Ectodermal cell (in vitro differentiated cells): ENCODE data around the gene ZDHHC3. TPM values are rescaled to one million over a fixed set of nuclear protein-coding genes. Genes with fewer than 3 reads are reported as not detected.

Source experiments
- H3K27ac ChIP-seq: 2 replicates; pipeline ENCODE4 v1.7.0; 2013; ENCODE audit warnings: mild to moderate bottlenecking, low read depth, low read length; ENCODE audit not compliant: insufficient read depth, poor library complexity, severe bottlenecking
- H3K27me3 ChIP-seq: 2 replicates; pipeline ENCODE4 v1.7.0; 2013; ENCODE audit warnings: mild to moderate bottlenecking, low read length; ENCODE audit not compliant: insufficient read depth, control insufficient read depth, poor library complexity, severe bottlenecking
- H3K36me3 ChIP-seq: one replicate; pipeline ENCODE4 v1.7.0; 2013; ENCODE audit warnings: low read length; ENCODE audit not compliant: control insufficient read depth, insufficient read depth
- H3K4me1 ChIP-seq: one replicate; pipeline ENCODE4 v1.7.0; 2013; ENCODE audit warnings: low read length; ENCODE audit not compliant: control insufficient read depth, insufficient read depth
- H3K4me3 ChIP-seq: 2 replicates; pipeline ENCODE4 v1.7.0; 2013; ENCODE audit warnings: low read depth, low read length, control low read depth; ENCODE audit not compliant: insufficient read depth
- H3K9me3 ChIP-seq: 2 replicates; pipeline ENCODE4 v1.7.0; 2013; ENCODE audit warnings: mild to moderate bottlenecking, low read length, moderate library complexity; ENCODE audit not compliant: control insufficient read depth
- WGBS, 2 experiments: methylation state at CpG; one replicate each; pipeline ENCODE4 v1.1.7; 2013; ENCODE audit warnings: missing lambda C conversion rate in 2 of 2; 5-methylcytosine and 5-hydroxymethylcytosine counted together
- polyA plus RNA-seq, 4 experiments: library from polyadenylated mRNA; stranded (reverse); fragments of 50-300 nt; gene quantifications; one replicate each; pipeline ENCODE4 v1.2.3, GENCODE V29; 2013

Gene ZDHHC3
- polyA plus RNA-seq (2013, experiment 1 of 4), result 64.5 TPM
- polyA plus RNA-seq (2013, experiment 2 of 4), result 65.7 TPM
- polyA plus RNA-seq (2013, experiment 3 of 4), result 43.6 TPM
- polyA plus RNA-seq (2013, experiment 4 of 4), result 46.8 TPM

GRCh38 chr3:44976002-44976815 is at the start of gene ZDHHC3, which contains the start of gene EXOSC7:
Gene ZDHHC3, minus strand, starts transcription at chr3:44976174. Its CDS starts 16,738 bp downstream, at chr3:44959436.
Gene EXOSC7, plus strand, starts transcription at chr3:44976244. Its CDS starts 34 bp downstream, at chr3:44976278.
- Histone ChIP-seq H3K36me3 (no peaks in the 10 kb centered on the region), H3K27me3 (no peaks in the 10 kb centered on the region), H3K4me3 (peak within 1 kb of the TSS; percentile 100), H3K27ac (peak within 1 kb of the TSS; percentile 76), H3K9me3 (no peaks in the 10 kb centered on the region), H3K4me1 (peaks cover 8% of the 10 kb centered on the region)
- WGBS, 2 experiments, result 0 to 1% methylated on average over 82 of the region's 82 CpGs

- 89 to 90% methylated on average over 6 of the region's 6 CpGs for WGBS, 2 experiments
- Histone ChIP-seq H3K9me3 (no peaks in the 10 kb centered on the region), H3K27ac (no peak overlapping the region), H3K4me1 (no peaks in the 10 kb centered on the region), H3K27me3 (no peaks in the 10 kb centered on the region), H3K4me3 (no peak overlapping the region), H3K36me3 (no peaks in the 10 kb centered on the region)
Measured at GRCh38 chr3:45024542-45025255, 48.7 kb upstream of the ZDHHC3 start.

- Histone ChIP-seq H3K36me3 (no peaks in the 10 kb centered on the region), H3K9me3 (no peaks in the 10 kb centered on the region), H3K27ac (no peak overlapping the region), H3K27me3 (no peaks in the 10 kb centered on the region), H3K4me1 (no peaks in the 10 kb centered on the region), H3K4me3 (no peak overlapping the region)
- WGBS, 2 experiments, result 80 to 85% methylated on average over 3 of the region's 3 CpGs
Measured at GRCh38 chr3:45023675-45024074, 47.7 kb upstream of the ZDHHC3 start.

GRCh38 chr3:45021524-45022297 is 45.7 kb upstream of the ZDHHC3 start:
- Histone ChIP-seq H3K27me3 (no peaks in the 10 kb centered on the region), H3K27ac (no peak overlapping the region), H3K9me3 (no peaks in the 10 kb centered on the region), H3K36me3 (no peaks in the 10 kb centered on the region), H3K4me1 (no peaks in the 10 kb centered on the region), H3K4me3 (no peak overlapping the region)
- WGBS, 2 experiments, result 87 to 89% methylated on average over 12 of the region's 12 CpGs

GRCh38 chr3:45020534-45020933 is 44.6 kb upstream of the ZDHHC3 start:
- no peaks in the 10 kb centered on the region for H3K9me3 ChIP-seq
- H3K4me3 ChIP-seq, result no peak overlapping the region
- WGBS, 2 experiments, result 94 to 95% methylated on average over 8 of the region's 8 CpGs
- H3K27me3 ChIP-seq, result no peaks in the 10 kb centered on the region
- H3K4me1 ChIP-seq, result no peaks in the 10 kb centered on the region
- no peak overlapping the region for H3K27ac ChIP-seq
- H3K36me3 ChIP-seq, result no peaks in the 10 kb centered on the region

GRCh38 chr3:45017821-45018220 is 41.8 kb upstream of the ZDHHC3 start:
- Histone ChIP-seq H3K27ac (no peak overlapping the region), H3K27me3 (no peaks in the 10 kb centered on the region), H3K9me3 (no peaks in the 10 kb centered on the region), H3K36me3 (no peaks in the 10 kb centered on the region), H3K4me1 (no peaks in the 10 kb centered on the region), H3K4me3 (no peak overlapping the region)
- 89 to 94% methylated on average over 5 of the region's 5 CpGs for WGBS, 2 experiments

- no peak overlapping the region for H3K27ac ChIP-seq
- H3K27me3 ChIP-seq, result no peaks in the 10 kb centered on the region
- H3K4me3 ChIP-seq, result no peak overlapping the region
- no peaks in the 10 kb centered on the region for H3K4me1 ChIP-seq
- WGBS, 2 experiments, result 82 to 95% methylated on average over 2 of the region's 2 CpGs
- no peaks in the 10 kb centered on the region for H3K9me3 ChIP-seq
- H3K36me3 ChIP-seq, result no peaks in the 10 kb centered on the region
Measured at GRCh38 chr3:45016916-45017315, 40.9 kb upstream of the ZDHHC3 start.

GRCh38 chr3:45012577-45012976 is 36.6 kb upstream of the ZDHHC3 start:
- Histone ChIP-seq H3K4me1 (no peaks in the 10 kb centered on the region), H3K9me3 (no peaks in the 10 kb centered on the region), H3K27ac (no peak overlapping the region), H3K4me3 (no peak overlapping the region), H3K36me3 (peaks cover 17% of the 10 kb centered on the region), H3K27me3 (no peaks in the 10 kb centered on the region)
- 94% methylated on average over 3 to 4 of the region's 4 CpGs for WGBS, 2 experiments

- WGBS, 2 experiments, result 93% methylated on average over 7 of the region's 7 CpGs
- Histone ChIP-seq H3K9me3 (no peaks in the 10 kb centered on the region), H3K36me3 (peaks cover 23% of the 10 kb centered on the region), H3K4me3 (no peak overlapping the region), H3K27me3 (no peaks in the 10 kb centered on the region), H3K4me1 (no peaks in the 10 kb centered on the region), H3K27ac (no peak overlapping the region)
Measured at GRCh38 chr3:45011756-45012508, 36.0 kb upstream of the ZDHHC3 start.
